GM23338 (cell line): ENCODE results near the gene TRIO. TPM values are rescaled to one million over a fixed set of nuclear protein-coding genes. Genes with fewer than 3 reads are reported as not detected.

Experiments
- ATAC-seq: fragments of 200-7000 bp; cut with Tn5 transposase; 3 replicates; pipeline ENCODE4 v1.9.1; 2020
- DNase-seq: peaks from one replicate; pipeline ENCODE4 v3.0.0-alpha.2; 2015; ENCODE audit warnings: low spot score
- H2AFZ ChIP-seq: fragments of 200-600 bp; sonication (generic); 2 replicates; pipeline ENCODE4 v1.8.0; 2016; ENCODE audit warnings: antibody characterized with exemption, mild to moderate bottlenecking, moderate library complexity
- H3F3A ChIP-seq: fragments of 200-600 bp; sonication (generic); replicated peaks from 2 replicates; pipeline ENCODE4 v1.8.0; 2017; ENCODE audit warnings: antibody characterized with exemption, mixed run types, low read depth
- H3K27ac ChIP-seq: fragments of 200-600 bp; sonication (generic); 2 replicates; pipeline ENCODE4 v1.6.1; 2016; ENCODE audit warnings: low read depth
- H3K27me3 ChIP-seq: fragments of 200-600 bp; sonication (generic); 2 replicates; pipeline ENCODE4 v1.8.0; 2016; ENCODE audit warnings: mild to moderate bottlenecking, mixed run types, moderate library complexity; ENCODE audit not compliant: insufficient read depth
- H3K36me3 ChIP-seq: fragments of 200-600 bp; sonication (generic); 2 replicates; pipeline ENCODE4 v1.8.0; 2016; ENCODE audit warnings: mild to moderate bottlenecking; ENCODE audit not compliant: insufficient read depth
- H3K4me1 ChIP-seq: fragments of 200-600 bp; sonication (generic); 2 replicates; pipeline ENCODE4 v1.8.0; 2016; ENCODE audit warnings: mild to moderate bottlenecking, moderate library complexity; ENCODE audit not compliant: insufficient read depth
- H3K4me2 ChIP-seq: fragments of 200-600 bp; sonication (generic); 2 replicates; pipeline ENCODE4 v1.7.1; 2017; ENCODE audit warnings: mixed run types
- H3K4me3 ChIP-seq: fragments of 200-600 bp; sonication (generic); 2 replicates; pipeline ENCODE4 v1.6.1; 2016; ENCODE audit warnings: mixed run types
- H3K79me2 ChIP-seq: fragments of 200-600 bp; sonication (generic); replicated peaks from 2 replicates; pipeline ENCODE4 v1.8.0; 2017; ENCODE audit warnings: mild to moderate bottlenecking; ENCODE audit not compliant: insufficient read depth
- H3K9me2 ChIP-seq: fragments of 200-600 bp; sonication (generic); 2 replicates; pipeline ENCODE4 v1.8.0; 2017; ENCODE audit not compliant: insufficient read depth
- H4K20me1 ChIP-seq: fragments of 200-600 bp; sonication (generic); replicated peaks from 2 replicates; pipeline ENCODE4 v1.8.0; 2017; ENCODE audit warnings: mild to moderate bottlenecking; ENCODE audit not compliant: insufficient read depth
- H3K27ac Mint-ChIP-seq: 2 replicates; pipeline ENCODE4 v1.8.0; 2020; ENCODE audit warnings: inconsistent platforms, mild to moderate bottlenecking, moderate library complexity, mixed read lengths
- H3K27me3 Mint-ChIP-seq: 3 replicates; pipeline ENCODE4 v1.8.0; 2022; ENCODE audit warnings: low read depth, mild to moderate bottlenecking, moderate library complexity, mixed read lengths, inconsistent platforms; ENCODE audit not compliant: insufficient read depth, poor library complexity
- H3K36me3 Mint-ChIP-seq: 3 replicates; pipeline ENCODE4 v1.8.0; 2021; ENCODE audit warnings: low read depth, mild to moderate bottlenecking, inconsistent platforms, moderate library complexity, mixed read lengths
- H3K4me1 Mint-ChIP-seq: 3 replicates; pipeline ENCODE4 v1.8.0; 2020; ENCODE audit warnings: mild to moderate bottlenecking, inconsistent platforms, mixed read lengths
- H3K4me3 Mint-ChIP-seq: 3 replicates; pipeline ENCODE4 v1.8.0; 2021; ENCODE audit warnings: moderate library complexity, mild to moderate bottlenecking, inconsistent platforms, mixed read lengths
- H3K9me3 Mint-ChIP-seq: 3 replicates; pipeline ENCODE4 v1.8.0; 2020; ENCODE audit warnings: moderate library complexity, mild to moderate bottlenecking, inconsistent platforms, mixed read lengths
- EZH2 ChIP-seq: fragments of 200-600 bp; sonication (generic); IDR thresholded peaks from one replicate; pipeline ENCODE4 v1.8.0; 2017; ENCODE audit warnings: antibody characterized with exemption, mild to moderate bottlenecking, low read depth; ENCODE audit not compliant: unreplicated experiment
- EZH2phosphoT487 ChIP-seq: fragments of 200-600 bp; sonication (generic); IDR thresholded peaks from one replicate; pipeline ENCODE4 v1.8.1; 2018; ENCODE audit warnings: antibody characterized with exemption; ENCODE audit not compliant: unreplicated experiment
- JUNB ChIP-seq: IDR thresholded peaks from one replicate; pipeline ENCODE4 v1.6.1; 2016; ENCODE audit warnings: antibody characterized with exemption; ENCODE audit not compliant: unreplicated experiment
- NANOG ChIP-seq: IDR thresholded peaks from 2 replicates; pipeline ENCODE4 v1.6.1; 2016; ENCODE audit warnings: antibody characterized with exemption, borderline replicate concordance
- POLR2AphosphoS5 ChIP-seq: IDR thresholded peaks from 2 replicates; pipeline ENCODE4 v1.6.1; 2016; ENCODE audit warnings: antibody characterized with exemption, low read depth
- ZNF331 ChIP-seq: fragments of 250-450 bp; sonication (Bioruptor Pico); IDR thresholded peaks from 2 replicates; pipeline ENCODE4 v1.5.0; 2020; ENCODE audit warnings: low read depth, mild to moderate bottlenecking, moderate library complexity
- polyA plus RNA-seq: library from polyadenylated mRNA; unstranded; fragments of >200 nt; fragmentation: Nextera tagmentation; extraction: Ambion mirVana; gene quantifications from 2 replicates; pipeline ENCODE4 v1.2.1, GENCODE V29; 2016
- total RNA-seq: library from RNA; depleted of rRNA; stranded (reverse); fragments of >200 nt; shearing (Covaris generic); gene quantifications from 2 replicates; pipeline ENCODE4 v1.2.3, GENCODE V29; 2014
- TF ChIP-seq, protein P1 (sequence below): IDR thresholded peaks from one replicate; pipeline ENCODE4 v1.6.1; 2018; ENCODE audit warnings: antibody characterized with exemption; ENCODE audit not compliant: unreplicated experiment
- TF ChIP-seq, protein P2 (sequence below): fragments of 250-450 bp; sonication (Bioruptor Pico); IDR thresholded peaks from 2 replicates; pipeline ENCODE4 v1.5.0; 2020; ENCODE audit warnings: mild to moderate bottlenecking, moderate library complexity
- TF ChIP-seq, protein P3 (sequence below): IDR thresholded peaks from 2 replicates; pipeline ENCODE4 v1.6.1; 2016; ENCODE audit warnings: antibody characterized with exemption
- TF ChIP-seq, protein P4 (sequence below), 2 experiments: fragments of 200-600 bp in 1 of 2; sonication (generic) in 1 of 2; conservative IDR thresholded peaks; 2 replicates each; pipeline versions ENCODE4 v1.5.1 to v1.6.1; 2016 to 2017; ENCODE audit warnings: antibody characterized with exemption in 2 of 2, low read depth in 2 of 2, mild to moderate bottlenecking in 2 of 2, moderate library complexity in 1 of 2

Gene TRIO
- total and polyA plus RNA-seq, 2 experiments from 2014 or later, result 13.8 to 113 TPM

DNA sequence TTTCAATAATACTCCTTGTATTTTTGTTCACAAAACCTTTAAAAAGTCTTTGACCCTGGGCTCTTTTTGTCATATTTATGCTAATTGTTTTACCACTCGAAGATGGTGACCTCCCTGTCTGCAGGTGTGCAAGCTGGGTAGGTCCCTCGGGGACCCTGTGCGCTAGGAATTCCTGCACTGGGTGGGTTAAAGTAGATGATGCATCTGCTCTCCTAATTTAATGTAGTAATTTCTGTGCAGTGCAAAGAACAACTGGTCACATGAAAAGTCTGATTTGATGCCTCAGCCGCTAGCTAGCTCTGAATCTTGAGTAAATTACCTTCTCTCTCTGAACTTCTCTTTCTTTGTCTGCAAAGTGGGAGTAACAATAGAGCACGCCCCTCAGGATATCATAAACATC lies 299.4 kb downstream of the TRIO start (continued):
- TF ChIP-seq, protein P1, sequence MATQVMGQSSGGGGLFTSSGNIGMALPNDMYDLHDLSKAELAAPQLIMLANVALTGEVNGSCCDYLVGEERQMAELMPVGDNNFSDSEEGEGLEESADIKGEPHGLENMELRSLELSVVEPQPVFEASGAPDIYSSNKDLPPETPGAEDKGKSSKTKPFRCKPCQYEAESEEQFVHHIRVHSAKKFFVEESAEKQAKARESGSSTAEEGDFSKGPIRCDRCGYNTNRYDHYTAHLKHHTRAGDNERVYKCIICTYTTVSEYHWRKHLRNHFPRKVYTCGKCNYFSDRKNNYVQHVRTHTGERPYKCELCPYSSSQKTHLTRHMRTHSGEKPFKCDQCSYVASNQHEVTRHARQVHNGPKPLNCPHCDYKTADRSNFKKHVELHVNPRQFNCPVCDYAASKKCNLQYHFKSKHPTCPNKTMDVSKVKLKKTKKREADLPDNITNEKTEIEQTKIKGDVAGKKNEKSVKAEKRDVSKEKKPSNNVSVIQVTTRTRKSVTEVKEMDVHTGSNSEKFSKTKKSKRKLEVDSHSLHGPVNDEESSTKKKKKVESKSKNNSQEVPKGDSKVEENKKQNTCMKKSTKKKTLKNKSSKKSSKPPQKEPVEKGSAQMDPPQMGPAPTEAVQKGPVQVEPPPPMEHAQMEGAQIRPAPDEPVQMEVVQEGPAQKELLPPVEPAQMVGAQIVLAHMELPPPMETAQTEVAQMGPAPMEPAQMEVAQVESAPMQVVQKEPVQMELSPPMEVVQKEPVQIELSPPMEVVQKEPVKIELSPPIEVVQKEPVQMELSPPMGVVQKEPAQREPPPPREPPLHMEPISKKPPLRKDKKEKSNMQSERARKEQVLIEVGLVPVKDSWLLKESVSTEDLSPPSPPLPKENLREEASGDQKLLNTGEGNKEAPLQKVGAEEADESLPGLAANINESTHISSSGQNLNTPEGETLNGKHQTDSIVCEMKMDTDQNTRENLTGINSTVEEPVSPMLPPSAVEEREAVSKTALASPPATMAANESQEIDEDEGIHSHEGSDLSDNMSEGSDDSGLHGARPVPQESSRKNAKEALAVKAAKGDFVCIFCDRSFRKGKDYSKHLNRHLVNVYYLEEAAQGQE, result no peak

DNA sequence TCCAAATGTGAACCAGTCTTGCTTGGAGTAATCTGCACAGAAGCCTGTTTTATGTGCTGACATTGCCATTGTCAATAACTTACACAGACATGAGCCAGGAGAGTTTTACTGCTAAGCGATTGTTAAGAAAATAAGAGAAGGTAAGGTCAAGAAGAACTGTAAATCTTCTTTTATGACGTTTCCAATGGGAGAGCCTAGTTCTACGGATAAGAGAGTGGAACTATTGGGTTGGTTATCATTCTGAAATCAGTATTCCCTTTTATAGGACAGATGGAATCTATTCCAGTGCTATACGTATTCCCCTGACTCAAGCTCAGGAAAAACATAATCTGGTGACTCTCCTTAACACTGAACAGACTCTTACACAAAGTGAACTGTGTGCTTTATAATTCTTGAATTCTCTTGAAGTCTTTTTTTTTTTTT lies 300.5 kb downstream of the TRIO start:
- Mint-ChIP-seq H3K27ac (no peak overlapping the region), H3K36me3 (no peaks in the 10 kb centered on the region), H3K9me3 (no peaks in the 10 kb centered on the region), H3K27me3 (peaks cover 2% of the 10 kb centered on the region), H3K4me1 (peaks cover 36% of the 10 kb centered on the region), H3K4me3 (no peak overlapping the region)
- Histone ChIP-seq H3K27me3 (no peaks in the 10 kb centered on the region), H3K4me1 (peaks cover 17% of the 10 kb centered on the region), H3K9me2 (no peaks in the 10 kb centered on the region), H3K27ac (no peak overlapping the region), H3K4me2 (no peak overlapping the region), H3F3A (no peaks in the 10 kb centered on the region), H4K20me1 (no peaks in the 10 kb centered on the region), H3K36me3 (no peaks in the 10 kb centered on the region; the same call in 1 of the 2 replicates), H3K4me3 (no peak overlapping the region), H2AFZ (no peak overlapping the region), H3K79me2 (peaks cover 7% of the 10 kb centered on the region)
- ATAC-seq, result no peak
- TF ChIP-seq NANOG (no peak), JUNB (no peak), EZH2phosphoT487 (no peak), ZNF331 (CRISPR knock-in tag) (no peak), EZH2 (no peak), POLR2AphosphoS5 (no peak)
- TF ChIP-seq, protein P2, sequence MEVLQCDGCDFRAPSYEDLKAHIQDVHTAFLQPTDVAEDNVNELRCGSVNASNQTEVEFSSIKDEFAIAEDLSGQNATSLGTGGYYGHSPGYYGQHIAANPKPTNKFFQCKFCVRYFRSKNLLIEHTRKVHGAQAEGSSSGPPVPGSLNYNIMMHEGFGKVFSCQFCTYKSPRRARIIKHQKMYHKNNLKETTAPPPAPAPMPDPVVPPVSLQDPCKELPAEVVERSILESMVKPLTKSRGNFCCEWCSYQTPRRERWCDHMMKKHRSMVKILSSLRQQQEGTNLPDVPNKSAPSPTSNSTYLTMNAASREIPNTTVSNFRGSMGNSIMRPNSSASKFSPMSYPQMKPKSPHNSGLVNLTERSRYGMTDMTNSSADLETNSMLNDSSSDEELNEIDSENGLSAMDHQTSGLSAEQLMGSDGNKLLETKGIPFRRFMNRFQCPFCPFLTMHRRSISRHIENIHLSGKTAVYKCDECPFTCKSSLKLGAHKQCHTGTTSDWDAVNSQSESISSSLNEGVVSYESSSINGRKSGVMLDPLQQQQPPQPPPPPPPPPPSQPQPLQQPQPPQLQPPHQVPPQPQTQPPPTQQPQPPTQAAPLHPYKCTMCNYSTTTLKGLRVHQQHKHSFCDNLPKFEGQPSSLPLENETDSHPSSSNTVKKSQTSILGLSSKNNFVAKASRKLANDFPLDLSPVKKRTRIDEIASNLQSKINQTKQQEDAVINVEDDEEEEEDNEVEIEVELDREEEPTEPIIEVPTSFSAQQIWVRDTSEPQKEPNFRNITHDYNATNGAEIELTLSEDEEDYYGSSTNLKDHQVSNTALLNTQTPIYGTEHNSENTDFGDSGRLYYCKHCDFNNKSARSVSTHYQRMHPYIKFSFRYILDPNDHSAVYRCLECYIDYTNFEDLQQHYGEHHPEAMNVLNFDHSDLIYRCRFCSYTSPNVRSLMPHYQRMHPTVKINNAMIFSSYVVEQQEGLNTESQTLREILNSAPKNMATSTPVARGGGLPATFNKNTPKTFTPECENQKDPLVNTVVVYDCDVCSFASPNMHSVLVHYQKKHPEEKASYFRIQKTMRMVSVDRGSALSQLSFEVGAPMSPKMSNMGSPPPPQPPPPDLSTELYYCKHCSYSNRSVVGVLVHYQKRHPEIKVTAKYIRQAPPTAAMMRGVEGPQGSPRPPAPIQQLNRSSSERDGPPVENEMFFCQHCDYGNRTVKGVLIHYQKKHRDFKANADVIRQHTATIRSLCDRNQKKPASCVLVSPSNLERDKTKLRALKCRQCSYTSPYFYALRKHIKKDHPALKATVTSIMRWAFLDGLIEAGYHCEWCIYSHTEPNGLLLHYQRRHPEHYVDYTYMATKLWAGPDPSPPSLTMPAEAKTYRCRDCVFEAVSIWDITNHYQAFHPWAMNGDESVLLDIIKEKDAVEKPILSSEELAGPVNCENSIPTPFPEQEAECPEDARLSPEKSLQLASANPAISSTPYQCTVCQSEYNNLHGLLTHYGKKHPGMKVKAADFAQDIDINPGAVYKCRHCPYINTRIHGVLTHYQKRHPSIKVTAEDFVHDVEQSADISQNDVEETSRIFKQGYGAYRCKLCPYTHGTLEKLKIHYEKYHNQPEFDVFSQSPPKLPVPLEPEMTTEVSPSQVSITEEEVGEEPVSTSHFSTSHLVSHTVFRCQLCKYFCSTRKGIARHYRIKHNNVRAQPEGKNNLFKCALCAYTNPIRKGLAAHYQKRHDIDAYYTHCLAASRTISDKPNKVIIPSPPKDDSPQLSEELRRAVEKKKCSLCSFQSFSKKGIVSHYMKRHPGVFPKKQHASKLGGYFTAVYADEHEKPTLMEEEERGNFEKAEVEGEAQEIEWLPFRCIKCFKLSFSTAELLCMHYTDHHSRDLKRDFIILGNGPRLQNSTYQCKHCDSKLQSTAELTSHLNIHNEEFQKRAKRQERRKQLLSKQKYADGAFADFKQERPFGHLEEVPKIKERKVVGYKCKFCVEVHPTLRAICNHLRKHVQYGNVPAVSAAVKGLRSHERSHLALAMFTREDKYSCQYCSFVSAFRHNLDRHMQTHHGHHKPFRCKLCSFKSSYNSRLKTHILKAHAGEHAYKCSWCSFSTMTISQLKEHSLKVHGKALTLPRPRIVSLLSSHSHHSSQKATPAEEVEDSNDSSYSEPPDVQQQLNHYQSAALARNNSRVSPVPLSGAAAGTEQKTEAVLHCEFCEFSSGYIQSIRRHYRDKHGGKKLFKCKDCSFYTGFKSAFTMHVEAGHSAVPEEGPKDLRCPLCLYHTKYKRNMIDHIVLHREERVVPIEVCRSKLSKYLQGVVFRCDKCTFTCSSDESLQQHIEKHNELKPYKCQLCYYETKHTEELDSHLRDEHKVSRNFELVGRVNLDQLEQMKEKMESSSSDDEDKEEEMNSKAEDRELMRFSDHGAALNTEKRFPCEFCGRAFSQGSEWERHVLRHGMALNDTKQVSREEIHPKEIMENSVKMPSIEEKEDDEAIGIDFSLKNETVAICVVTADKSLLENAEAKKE (CRISPR knock-in tag), result no peak
- TF ChIP-seq, protein P3, sequence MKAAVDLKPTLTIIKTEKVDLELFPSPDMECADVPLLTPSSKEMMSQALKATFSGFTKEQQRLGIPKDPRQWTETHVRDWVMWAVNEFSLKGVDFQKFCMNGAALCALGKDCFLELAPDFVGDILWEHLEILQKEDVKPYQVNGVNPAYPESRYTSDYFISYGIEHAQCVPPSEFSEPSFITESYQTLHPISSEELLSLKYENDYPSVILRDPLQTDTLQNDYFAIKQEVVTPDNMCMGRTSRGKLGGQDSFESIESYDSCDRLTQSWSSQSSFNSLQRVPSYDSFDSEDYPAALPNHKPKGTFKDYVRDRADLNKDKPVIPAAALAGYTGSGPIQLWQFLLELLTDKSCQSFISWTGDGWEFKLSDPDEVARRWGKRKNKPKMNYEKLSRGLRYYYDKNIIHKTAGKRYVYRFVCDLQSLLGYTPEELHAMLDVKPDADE, result no peak
- TF ChIP-seq, protein P4, sequence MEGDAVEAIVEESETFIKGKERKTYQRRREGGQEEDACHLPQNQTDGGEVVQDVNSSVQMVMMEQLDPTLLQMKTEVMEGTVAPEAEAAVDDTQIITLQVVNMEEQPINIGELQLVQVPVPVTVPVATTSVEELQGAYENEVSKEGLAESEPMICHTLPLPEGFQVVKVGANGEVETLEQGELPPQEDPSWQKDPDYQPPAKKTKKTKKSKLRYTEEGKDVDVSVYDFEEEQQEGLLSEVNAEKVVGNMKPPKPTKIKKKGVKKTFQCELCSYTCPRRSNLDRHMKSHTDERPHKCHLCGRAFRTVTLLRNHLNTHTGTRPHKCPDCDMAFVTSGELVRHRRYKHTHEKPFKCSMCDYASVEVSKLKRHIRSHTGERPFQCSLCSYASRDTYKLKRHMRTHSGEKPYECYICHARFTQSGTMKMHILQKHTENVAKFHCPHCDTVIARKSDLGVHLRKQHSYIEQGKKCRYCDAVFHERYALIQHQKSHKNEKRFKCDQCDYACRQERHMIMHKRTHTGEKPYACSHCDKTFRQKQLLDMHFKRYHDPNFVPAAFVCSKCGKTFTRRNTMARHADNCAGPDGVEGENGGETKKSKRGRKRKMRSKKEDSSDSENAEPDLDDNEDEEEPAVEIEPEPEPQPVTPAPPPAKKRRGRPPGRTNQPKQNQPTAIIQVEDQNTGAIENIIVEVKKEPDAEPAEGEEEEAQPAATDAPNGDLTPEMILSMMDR (conservative IDR thresholded peaks at IDR 0.05; ENCODE audit: low read depth in 2 of 2), result no peak
- no peak for DNase-seq
